Tongue (tissue), 2 donors: ENCODE measurements around the gene CRYBG3. TPM values are rescaled to one million over a fixed set of nuclear protein-coding genes. Genes with fewer than 3 reads are reported as not detected.

Experiments
- DNase-seq: peaks from one replicate; pipeline ENCODE4 v3.0.0-alpha.2; 2015
- total RNA-seq: library from RNA; depleted of rRNA; stranded (reverse); fragments of >200 nt; gene quantifications from one replicate; pipeline ENCODE4 v1.2.3, GENCODE V29; 2014

CRYBG3 gene
- total RNA-seq, 1 donor from 2014 or later = 52.4 TPM

DNA sequence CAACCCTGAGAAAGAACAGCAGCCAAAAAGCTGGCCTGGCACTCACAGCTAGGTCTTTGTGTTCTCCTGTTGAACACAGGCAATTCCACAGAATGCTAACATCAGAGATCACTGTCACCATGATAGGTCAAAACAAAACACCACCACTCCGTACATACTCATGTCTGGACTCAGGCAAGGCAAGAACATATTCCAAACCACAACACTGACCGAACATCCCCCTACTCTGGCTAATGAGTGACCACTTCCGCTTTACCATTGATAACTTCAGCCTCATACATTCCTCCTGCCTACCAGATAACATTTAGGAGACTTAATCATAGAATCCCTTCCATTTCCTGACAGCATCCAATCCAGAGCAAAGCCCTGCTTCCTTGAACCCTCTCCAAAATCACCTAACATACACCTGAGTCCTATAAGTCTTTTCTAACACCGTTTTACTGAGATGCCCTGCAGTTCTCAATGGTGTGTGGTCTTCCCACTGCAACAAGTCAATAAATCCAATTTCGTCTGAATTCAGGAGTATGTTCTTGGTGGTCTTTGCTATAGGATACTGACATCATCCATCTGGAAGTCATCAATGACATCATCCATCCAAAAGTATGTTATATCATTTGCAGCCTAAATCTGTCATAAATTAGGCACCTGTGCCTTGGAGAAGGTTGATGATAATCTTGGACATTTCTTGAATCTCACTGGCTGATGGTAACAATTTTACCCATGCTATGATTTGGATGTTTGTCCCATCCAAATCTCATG lies 126.7 kb downstream of the CRYBG3 start:
- no peak for DNase-seq

DNA sequence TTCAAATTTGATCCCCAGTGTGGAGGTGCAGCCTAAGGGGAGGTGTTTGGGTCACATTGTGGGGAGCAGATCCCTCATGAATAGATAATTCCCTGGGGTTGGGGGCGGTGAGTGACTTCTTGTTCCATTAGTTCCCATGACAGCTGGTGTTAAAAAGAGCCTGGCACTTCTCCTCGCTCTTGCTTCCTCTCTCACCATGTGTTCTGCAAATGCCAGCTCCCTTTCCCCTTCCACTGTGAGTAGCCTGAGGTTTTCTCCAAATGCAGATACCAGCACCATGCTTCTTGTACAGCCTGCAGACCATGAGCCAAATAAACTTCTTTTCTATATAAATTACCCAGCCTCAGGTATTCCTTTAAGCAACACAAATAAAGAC lies 127.3 kb downstream of the CRYBG3 start:
- DNase-seq = no peak

DNA sequence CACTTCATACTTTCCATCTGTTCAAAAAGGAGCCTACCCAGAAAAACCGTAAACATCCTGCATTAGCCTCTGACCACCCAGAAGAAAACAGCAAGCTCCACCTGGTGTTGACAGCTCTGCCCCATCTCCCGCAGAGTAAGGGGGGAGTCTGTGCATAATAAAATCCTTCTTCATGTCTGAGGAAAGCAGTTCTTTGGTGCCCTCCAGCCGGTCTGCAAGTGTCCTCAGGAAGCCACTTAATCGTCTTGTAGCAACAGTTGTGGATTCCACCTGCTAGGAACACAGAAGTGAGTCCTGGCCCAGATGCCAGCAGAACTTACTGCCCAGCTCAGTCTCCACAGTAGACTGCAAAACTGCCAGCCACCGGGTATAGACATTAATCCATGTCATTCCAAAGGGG lies 127.9 kb downstream of the CRYBG3 start:
- no peak for DNase-seq

DNA sequence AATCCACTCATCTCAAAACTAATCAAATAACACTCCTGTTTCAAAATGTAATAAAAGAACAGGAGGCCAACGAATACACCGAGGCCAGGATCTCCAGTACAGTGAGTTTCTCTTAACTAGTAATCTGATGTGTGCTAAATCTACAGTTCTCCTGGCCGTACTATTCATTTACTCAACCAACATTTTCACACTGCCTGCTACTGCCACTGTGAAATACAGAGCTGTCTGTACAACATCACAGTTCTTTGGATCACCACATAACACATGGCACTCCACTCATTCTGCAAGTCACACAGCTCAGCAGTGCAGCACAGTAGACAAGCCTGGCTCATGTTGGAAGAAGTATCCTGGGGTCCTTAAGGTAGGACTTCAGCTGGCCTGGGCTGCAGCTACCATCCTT lies 128.5 kb downstream of the CRYBG3 start:
- no peak for DNase-seq

DNA sequence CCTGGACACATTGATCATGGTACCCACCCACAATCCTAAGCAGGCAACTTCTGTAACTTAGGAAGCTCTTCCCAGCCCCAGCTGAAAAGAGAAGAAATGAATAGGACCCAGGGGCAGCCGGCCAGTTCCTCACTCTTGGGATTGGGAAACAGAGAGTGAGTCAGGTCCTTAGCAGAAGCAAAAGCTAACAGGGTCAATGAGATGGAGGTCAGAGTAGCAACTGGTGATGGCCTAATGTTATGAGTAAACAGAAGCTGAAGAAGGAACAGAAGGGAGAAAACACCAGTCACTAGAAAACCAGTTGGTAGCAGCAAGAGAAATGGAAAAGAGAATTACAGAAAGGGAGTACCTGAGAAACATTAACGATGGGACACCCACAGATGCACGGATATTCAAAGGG lies 130.5 kb downstream of the CRYBG3 start:
- DNase-seq = no peak

DNA sequence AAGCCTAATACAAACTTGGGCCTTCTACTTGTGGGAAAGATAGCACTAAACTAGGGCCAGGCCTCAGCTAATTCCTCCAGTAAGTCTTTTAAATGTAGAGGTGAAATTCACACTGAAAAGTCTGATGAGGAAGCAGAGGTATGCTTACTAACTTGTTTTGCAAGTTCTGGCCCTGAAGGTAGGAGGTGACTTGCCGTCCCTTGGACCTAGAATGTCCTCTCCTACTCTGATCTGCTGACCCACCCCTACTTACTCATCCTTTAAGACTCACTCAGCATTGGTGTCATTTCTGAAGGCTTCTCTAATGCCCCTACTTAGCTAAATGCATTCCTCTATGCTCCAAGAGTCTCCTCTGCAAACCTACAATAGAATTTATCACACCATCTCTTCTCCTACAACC lies 131.1 kb downstream of the CRYBG3 start:
- no peak for DNase-seq

DNA sequence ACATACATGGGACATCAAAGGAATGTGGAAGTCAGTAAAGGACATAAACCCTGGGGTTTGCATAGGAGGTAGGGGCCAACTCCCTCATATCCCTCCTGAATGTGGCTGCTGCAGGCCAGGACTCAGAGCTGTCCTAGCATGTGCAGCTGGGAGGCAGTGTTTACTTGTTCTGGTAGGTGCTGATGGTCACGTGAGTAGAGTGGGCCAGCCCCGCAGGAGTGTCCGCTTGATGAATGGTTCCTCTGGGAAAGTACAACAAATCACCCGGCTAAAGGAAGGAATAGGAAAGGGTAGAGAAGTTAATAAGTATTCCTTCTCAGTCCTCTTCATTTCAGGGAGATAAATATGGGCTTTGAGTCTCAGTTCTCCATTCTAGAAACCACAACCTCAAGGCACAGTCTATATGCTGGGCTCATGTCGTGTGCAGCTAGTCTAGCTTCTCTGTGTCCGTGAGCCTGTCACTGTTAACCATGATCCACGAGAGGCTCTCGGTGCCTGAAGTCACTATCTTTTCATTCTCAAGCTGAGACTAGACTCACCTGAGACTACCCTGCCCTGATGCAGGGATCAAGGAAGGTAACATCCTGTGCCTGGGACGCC lies 132.5 kb downstream of the CRYBG3 start:
- DNase-seq = no peak

DNA sequence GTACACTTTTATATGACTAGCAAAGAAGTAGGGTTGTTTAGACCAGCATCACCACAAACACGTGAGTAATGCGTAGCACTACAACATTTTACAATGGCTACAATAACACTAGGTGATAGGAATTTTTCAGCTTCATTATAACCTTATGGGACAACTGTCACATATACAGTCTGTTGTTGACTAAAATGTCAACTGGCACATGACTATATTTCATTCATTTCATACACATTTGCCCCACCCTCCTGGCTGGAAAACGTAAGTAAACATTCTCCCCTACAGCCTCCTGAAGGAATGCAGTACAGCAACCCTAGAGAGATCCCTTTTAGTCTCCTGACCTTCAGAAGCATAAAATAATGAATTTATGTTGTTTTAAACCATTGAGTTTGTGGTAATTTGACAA lies 134.2 kb downstream of the CRYBG3 start:
- no peak for DNase-seq

DNA sequence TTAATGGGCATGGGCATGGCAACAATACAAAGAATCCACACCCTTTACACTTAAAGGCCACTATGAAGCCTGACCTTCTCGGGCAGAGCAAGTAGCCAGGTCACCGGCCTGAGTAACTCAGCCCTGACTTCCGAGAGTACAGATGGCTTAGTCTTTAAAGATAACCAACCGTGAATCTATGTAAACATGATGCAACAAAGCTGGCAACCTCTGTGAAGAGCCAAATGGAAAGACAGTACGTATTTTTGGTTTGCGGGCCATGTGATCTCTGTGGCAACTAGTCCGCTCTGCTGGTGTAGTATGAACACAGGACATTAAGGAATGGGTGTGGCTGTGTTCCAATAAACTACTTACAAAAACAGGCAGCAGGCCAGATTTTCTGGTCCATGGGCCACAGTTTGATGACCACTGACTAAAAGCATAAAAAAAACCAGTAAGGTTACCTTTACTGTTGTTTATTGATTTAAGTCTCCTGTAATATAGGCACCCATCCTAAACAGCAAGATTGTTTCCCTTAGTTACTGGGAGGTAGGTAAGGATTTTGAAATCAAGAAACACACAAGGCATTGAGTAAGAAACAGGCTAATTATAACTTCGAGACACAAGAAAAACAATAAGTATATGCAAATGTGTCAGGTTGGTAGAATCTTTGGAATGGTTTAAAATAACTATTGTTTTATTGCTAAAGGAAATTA lies 136.0 kb downstream of the CRYBG3 start:
- DNase-seq = no peak

DNA sequence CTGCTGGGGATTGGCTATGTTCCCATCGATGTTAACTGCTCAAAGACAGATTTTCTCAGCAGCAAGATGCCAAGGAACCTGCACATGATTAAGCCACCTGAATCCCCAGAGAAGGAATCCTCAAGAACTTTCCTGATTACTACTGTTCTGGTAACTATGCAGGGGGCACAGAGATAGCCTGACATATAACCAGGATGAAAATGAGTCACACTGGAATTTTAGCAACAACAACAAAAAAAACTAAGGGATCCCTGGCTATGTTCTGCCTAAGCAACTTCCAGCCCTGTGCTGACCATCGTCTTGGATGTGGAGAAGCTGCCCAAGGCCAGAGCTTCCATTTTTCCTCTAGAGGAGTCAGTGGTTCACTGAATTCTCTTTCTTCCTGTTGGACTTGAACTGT lies 136.6 kb downstream of the CRYBG3 start:
- no peak for DNase-seq

DNA sequence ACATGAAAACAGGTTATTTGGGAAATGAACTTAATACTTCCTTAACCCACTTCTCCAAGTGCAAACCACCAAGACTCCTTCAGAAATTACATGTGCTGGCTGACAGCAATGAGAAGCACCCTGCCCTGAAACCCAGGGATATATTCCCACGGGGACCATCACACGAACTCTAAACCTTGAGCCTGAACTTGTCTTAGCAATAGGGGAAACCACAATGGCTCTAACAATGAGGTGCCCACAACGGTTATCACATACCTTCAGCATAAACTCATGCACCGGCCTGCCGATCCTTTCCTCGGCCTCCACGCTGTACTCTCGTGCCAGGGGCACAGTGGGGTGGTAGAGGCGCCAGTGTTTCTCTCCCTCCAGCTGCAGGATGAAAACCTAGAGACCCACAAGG lies 137.0 kb downstream of the CRYBG3 start:
- no peak for DNase-seq

DNA sequence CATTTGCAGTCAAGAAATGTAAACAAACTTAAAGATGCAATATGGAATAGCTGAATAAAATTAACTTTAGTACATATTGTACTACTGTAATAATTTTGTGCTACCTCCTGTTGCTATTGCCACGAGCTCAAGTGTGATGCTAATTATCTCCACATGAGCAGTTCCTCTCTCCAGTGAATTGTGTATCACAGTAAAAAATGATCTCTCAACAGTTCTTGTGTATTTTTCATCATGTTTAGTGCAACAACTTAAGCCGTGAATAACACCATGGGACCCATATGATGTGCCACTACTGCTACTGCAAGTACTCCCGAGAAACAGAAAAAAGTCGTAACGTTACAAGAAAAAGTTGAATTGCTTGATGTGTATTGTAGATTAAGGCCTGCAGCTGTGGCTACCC lies 138.1 kb downstream of the CRYBG3 start:
- DNase-seq = no peak

DNA sequence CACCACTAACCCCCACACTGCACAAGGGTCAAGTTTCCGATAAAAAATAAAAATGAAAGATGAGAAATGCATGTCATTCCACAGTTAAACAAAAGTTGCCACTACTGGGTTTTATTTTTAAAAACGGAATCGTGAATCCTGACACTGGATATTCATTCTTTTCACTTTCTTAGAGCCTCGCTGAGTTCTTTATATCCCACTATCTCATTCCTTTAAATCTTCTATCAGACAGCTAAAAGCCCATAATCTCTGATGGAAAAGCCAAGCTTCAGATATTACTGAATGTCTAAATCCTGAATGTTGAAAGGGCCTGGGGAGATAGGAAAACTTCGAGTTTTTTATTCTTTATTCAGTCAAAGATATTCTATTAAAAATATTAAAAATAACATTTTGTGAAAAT lies 138.7 kb downstream of the CRYBG3 start:
- DNase-seq = no peak

DNA sequence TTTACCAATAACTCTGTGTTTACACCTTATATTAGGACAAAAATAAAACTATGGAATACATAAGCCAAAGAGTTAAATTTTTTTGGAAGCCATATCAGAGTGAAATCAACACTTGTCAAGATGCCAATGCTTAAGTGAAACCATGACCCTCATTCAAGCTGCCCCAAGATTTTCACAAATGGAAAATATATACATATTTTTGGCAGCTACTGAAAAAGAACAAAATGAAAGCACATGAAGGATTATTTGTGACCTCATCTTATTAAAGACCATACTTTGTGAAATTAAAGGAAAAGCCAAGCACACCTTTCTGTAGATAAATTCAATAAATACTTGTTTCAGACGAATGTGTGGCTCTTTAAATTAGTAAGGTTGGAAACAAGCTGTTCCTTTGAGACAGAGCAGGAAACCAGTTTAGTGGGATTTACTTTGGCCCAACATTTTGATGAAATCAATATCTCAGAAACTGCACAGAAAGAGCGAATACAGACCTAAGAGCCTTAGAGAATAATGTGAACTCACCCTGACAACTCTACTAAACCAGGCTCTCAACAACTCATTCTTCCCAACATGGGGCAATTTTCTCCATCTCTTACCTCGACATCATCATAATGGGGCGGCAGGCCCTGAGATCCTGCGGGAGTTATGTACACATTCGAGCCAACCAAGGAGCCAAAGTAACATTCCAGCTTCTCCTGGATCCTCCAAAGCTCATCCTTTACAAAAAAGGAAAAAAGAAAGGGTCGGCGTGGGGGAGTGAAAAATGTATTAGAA lies 139.4 kb downstream of the CRYBG3 start:
- peak; percentile 84 for DNase-seq

DNA sequence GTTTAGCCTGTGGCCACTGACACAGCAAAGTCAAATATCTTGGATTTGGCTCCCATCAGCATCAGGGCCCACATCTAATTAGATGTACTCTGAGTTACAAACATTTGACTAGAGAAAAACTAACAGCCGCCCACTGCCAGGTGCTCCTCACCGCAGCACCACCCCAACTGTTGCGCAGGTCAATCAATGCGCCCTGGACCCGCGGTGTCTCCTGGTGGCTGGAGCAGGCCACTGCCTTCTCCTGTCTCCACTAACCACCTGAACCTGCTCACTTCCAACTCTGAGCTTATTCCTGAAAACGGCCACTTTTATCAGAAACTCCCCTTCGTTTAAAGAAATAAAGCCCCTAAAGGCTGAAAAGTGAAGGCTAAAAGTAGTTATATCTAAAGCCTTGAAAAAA lies 146.2 kb downstream of the CRYBG3 start:
- no peak for DNase-seq

DNA sequence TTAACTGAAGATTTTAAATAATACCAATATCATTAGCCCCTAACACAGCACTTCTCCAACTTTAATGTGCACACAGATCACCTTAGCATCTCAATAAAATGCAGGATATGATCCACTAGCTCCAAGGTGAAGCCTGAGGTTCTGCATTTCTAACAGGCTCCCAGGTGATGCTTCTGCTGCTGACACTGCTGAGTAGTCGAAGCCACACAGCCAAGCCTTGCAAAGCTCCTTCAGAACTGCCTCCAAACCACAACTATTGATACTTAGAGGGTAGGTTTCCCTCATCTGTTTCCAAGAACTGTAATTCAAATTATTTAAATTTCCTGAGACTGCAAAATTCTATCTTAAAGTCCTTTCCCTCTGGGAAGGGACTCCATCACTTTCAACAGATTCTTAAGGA lies 146.6 kb downstream of the CRYBG3 start:
- no peak for DNase-seq

DNA sequence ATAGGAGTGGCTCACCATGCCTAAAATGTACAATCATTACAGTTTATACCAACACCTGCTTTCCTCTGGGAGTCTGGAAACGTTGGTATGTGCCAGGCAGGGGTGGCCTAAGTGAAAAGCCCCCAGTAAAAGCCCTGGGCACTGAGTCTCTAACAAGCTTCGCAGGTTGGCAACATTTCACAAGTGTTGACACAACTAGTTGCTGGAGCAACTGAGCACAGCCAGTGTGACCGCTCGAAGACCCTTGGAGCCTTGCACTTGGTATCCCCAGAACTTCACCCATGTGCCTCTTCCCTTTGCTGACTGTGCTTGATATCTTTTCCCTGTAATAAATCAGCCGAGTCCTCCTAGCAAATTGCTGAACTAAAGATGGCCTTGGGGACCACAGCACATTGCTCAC lies 147.7 kb downstream of the CRYBG3 start:
- peak; percentile 31 for DNase-seq

DNA sequence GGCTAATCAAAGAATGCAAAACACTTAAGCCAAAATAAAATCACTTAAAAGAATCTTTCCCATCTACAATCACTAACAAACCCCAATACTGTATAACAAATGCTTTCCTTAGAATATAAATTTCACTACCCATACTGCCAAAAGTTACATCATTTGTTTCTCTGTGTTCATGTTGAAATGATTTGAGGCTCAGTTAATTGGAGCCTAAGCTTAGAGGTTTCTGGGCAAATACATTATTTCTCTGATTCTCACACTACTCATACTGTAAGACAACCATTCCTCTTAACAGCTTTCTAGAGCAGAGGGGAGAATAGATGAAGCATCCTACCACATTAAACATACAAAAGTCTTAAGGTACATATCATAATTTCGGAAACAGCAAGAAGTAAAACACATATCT lies 148.3 kb downstream of the CRYBG3 start:
- peak; percentile 54 for DNase-seq

DNA sequence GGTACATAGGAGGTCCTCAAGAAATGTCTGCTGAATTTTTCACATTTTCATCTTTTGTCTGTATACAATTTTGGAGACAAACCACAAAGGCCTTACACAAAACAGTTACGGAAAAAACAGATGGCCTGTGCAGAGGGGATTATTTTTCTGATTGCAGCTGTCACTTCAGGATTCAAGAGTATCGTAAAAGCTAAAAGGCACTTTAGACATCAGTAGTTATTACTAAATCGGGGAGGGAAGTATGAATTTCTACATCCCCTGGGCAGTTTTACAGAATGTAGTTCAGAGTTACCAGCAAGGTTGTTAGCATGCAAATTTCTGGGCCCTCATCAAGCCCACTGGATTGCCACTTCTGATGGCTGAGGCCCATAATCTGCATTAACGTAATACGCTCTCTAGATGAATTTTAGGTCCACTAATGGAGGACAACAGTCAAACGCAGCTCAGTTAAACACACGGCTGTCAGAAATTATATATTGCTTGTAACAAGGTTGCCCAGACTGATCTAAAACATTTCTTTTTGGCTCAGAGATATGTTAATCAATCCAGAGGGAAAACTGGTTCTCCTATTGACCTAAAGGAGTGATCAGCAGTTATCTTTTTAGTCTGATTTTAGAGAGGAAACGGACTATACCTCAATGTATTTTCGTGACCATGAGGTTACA lies 149.3 kb downstream of the CRYBG3 start:
- peak; percentile 64 for DNase-seq

DNA sequence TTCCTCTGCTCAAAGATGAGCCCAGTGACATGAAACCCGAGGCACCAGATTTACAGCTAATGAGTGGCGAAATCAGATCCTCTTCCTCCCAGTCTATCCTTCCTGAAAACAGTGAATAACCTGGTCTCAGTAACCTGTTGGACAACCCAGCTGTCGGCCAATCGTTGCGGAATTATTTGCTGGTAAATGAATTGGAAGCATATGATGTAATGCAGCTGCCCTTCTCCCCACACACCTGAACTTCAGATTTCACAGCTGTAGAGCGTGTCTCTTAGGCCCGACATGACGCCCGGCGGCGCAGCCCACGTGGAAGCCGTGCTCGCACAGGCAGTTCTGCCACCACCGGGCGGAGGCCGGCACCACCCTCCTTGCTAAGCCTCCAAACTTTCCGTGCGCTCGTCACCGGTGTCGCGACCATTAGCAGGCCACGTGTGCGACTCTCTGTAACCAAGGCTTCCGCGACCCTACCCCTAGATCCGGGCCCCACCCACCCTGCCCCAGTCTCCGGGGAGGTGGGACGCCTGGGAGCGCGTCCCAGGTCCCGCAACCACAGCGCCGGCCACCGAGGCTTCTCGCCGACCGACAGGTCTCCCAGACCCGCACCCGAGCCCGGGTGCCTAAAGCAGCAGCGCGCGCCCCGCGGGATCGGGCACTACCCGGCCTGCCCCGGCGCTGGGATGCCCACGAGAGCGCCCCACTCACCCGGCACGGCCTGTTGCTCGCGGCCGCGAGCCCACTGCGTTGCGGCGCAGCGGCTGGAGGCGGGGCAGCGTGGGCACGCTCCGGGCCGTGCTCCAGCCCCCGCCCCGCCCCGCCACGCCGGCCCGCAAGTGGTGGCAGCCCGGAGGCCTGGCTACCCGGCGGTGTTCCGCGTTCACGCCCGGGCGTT lies 150.1 kb downstream of the CRYBG3 start, which contains the start of gene RIOX2:
TSS of gene RIOX2 (minus strand) at position 753 of the 889 bp plus-strand sequence. CDS start 4,838 bp downstream, outside the sequence.
- peak; percentile 83 for DNase-seq

DNA sequence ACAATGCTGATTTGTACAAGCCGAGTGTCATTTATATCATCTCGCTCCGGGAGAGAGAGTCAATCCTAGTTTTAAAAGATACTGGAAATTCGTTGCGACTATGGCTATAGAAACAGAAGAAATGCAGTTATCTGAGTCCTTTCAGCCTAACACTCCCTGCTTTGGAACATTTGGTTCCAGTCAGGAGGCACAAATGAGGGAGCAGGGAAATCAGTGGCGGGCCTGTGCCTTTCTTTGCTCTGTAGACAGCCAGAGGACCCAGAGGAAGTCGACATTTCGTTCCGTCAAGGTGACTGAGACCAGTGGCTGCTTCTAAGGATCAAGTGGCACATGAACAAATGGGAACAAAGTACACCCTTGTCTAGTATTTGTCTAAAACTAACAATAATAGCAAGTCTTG lies 151.2 kb downstream of the CRYBG3 start:
- DNase-seq = no peak
